ENCODE results near the gene TMEM253. TPM values are rescaled to one million over a fixed set of nuclear protein-coding genes. Genes with fewer than 3 reads are reported as not detected.

TMEM253 gene
- polyA plus RNA-seq, 1 experiment = 0.75 TPM

GRCh38 chr14:21106498-21107282 lies 5.8 kb downstream of the TMEM253 start:
- Histone ChIP-seq H3K4me3 (ENCODE audit: low read depth, low read length) (no peak overlapping the region), H3K27me3 (ENCODE audit: control insufficient read depth, insufficient read depth, low read length) (no peaks in the 10 kb centered on the region), H3K36me3 (ENCODE audit: control insufficient read depth, insufficient read depth, low read length) (no peaks in the 10 kb centered on the region)
- ChIA-PET POLR2A (no interaction called here), CTCF (interaction anchor here (0.7 to 14.7 kb wide), 13 partner anchors 12 to 102 kb away, joined by 3 to 233 read pairs (median 5); partner anchors contain the start of gene ARHGEF40)
- DNase-seq (ENCODE audit: low read depth) = no peak
- peak; percentile 97 for TF ChIP-seq CTCF (IDR thresholded peaks at IDR 0.05; ENCODE audit: insufficient read depth, low read depth, low read length)

- DNase-seq (ENCODE audit: low read depth) = no peak
- H3K36me3 ChIP-seq (ENCODE audit: control insufficient read depth, insufficient read depth, low read length) = no peaks in the 10 kb centered on the region
- H3K27me3 ChIP-seq (ENCODE audit: control insufficient read depth, insufficient read depth, low read length) = no peaks in the 10 kb centered on the region
- ChIA-PET POLR2A (no interaction called here), CTCF (interaction anchor here (0.8 to 14.7 kb wide), 7 partner anchors 12 to 103 kb away, joined by 3 to 233 read pairs (median 100); partner anchors contain the start of gene ARHGEF40)
- H3K4me3 ChIP-seq (ENCODE audit: low read depth, low read length) = no peak overlapping the region
- no peak for TF ChIP-seq CTCF (IDR thresholded peaks at IDR 0.05; ENCODE audit: insufficient read depth, low read depth, low read length)
Measured at GRCh38 chr14:21107283-21107800, 6.5 kb downstream of the TMEM253 start.

GRCh38 chr14:21108791-21109190 lies 7.9 kb downstream of the TMEM253 start:
- Histone ChIP-seq H3K27me3 (ENCODE audit: control insufficient read depth, insufficient read depth, low read length) (no peaks in the 10 kb centered on the region), H3K4me3 (ENCODE audit: low read depth, low read length) (no peak overlapping the region), H3K36me3 (ENCODE audit: control insufficient read depth, insufficient read depth, low read length) (no peaks in the 10 kb centered on the region)
- ChIA-PET CTCF (interaction anchor here (0.7 to 14.7 kb wide), 8 partner anchors 14 to 418 kb away, joined by 3 to 233 read pairs (median 6); no protein-coding TSS in a partner anchor), POLR2A (no interaction called here)
- no peak for DNase-seq (ENCODE audit: low read depth)
- no peak for TF ChIP-seq CTCF (IDR thresholded peaks at IDR 0.05; ENCODE audit: insufficient read depth, low read depth, low read length)

GRCh38 chr14:21109377-21110138 lies 8.7 kb downstream of the TMEM253 start:
- ChIA-PET POLR2A (no interaction called here), CTCF (interaction anchor here (1.2 to 14.7 kb wide), 6 partner anchors 13 to 138 kb away, joined by 6 to 233 read pairs (median 8); no protein-coding TSS in a partner anchor)
- Histone ChIP-seq H3K27me3 (ENCODE audit: control insufficient read depth, insufficient read depth, low read length) (no peaks in the 10 kb centered on the region), H3K36me3 (ENCODE audit: control insufficient read depth, insufficient read depth, low read length) (no peaks in the 10 kb centered on the region), H3K4me3 (ENCODE audit: low read depth, low read length) (no peak overlapping the region)
- DNase-seq (ENCODE audit: low read depth) = no peak
- no peak for TF ChIP-seq CTCF (IDR thresholded peaks at IDR 0.05; ENCODE audit: insufficient read depth, low read depth, low read length)

- Histone ChIP-seq H3K27me3 (ENCODE audit: control insufficient read depth, insufficient read depth, low read length) (no peaks in the 10 kb centered on the region), H3K36me3 (ENCODE audit: control insufficient read depth, insufficient read depth, low read length) (no peaks in the 10 kb centered on the region), H3K4me3 (ENCODE audit: low read depth, low read length) (no peak overlapping the region)
- ChIA-PET CTCF (interaction anchor here (0.7 to 14.7 kb wide), 3 partner anchors 9 to 95 kb away, joined by 3 to 233 read pairs (median 9); no protein-coding TSS in a partner anchor), POLR2A (no interaction called here)
- no peak for DNase-seq (ENCODE audit: low read depth)
- TF ChIP-seq CTCF (IDR thresholded peaks at IDR 0.05; ENCODE audit: insufficient read depth, low read depth, low read length) = no peak
Measured at GRCh38 chr14:21112255-21112654, 11.4 kb downstream of the TMEM253 start.
